Right ventricle myocardium superior (tissue), 1 donor: ENCODE measurements around the gene SSBP2. TPM values are rescaled to one million over a fixed set of nuclear protein-coding genes. Genes with fewer than 3 reads are reported as not detected.

ENCODE experiments used
- ATAC-seq: fragments of 200-7000 bp; cut with Tn5 transposase; one replicate; pipeline ENCODE4 v1.9.1; 2020; ENCODE audit warnings: mild to moderate bottlenecking; ENCODE audit not compliant: poor library complexity
- DNase-seq: peaks from one replicate; pipeline ENCODE4 v3.0.0-alpha.2; 2020
- intact Hi-C: fragments of 100-400 bp; cut with DNase I; formaldehyde crosslinking; loops from one replicate; pipeline ENCODE4 v1.11.2; 2022
- long read RNA-seq: library from polyadenylated mRNA; unstranded; transcript quantifications from one replicate; pipeline ENCODE4 v2.0.0, GENCODE V29; 2021
- total RNA-seq: library from RNA; stranded (reverse); fragmentation: NEBNext Ultra II Directional; extraction: Animal tissue kit (Norgen Biotek cat#: 25700); gene quantifications from one replicate; pipeline ENCODE4 v1.2.1, GENCODE V29; 2021
- donor health status: DM: no; HTN: yes; CAD: no; lungs with severe emphysema.

SSBP2 gene
- 46.9 TPM for total RNA-seq
- long read RNA-seq, full-length matches to known transcripts: 52 of 60 reads
- long read RNA-seq, partial matches to known transcripts: 2 of 60 reads
- long read RNA-seq, other reads (novel, unspliced or antisense): 6 of 60 reads

- DNase-seq (peak; percentile 100), ATAC-seq (peak; percentile 95)
- intact Hi-C loops: loop anchor here (1.0 to 10.0 kb wide), 2 partner anchors 100 to 224 kb away; partner anchors contain the start of gene ATG10
Observed at GRCh38 chr5:81751009-81751835, at the start of gene SSBP2. Gene SSBP2, minus strand, starts transcription at chr5:81751097. Its CDS starts 55 bp downstream, at chr5:81751042.

- intact Hi-C loops: no loop called here
- DNase-seq: no peak
- ATAC-seq: no peak
Observed at GRCh38 chr5:81795666-81796065, 44.8 kb upstream of the SSBP2 start.

- DNase-seq (no peak), ATAC-seq (peak; percentile 55)
- intact Hi-C loops: no loop called here
Observed at GRCh38 chr5:81794226-81794625, 43.3 kb upstream of the SSBP2 start.

DNA sequence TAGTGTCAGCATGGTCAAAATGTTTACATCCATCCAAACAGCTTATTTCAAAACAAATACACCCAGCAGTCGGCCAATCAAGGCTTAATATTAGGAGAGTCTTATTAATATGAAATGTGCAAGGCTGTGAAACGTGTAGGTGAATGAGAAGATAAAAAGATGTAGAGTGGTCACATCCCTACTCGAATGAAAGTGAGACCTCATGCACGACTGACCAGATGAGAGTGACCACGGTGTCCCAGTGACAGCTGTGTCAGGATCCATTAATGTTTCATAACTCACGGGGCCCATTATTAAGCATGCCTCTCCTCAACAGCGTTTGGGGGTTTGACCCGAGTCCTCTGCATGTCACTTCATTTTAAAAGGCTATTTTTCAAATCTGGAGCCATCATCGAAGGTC, 39.4 kb upstream of the SSBP2 start:
- ATAC-seq: no peak
- intact Hi-C loops: no loop called here

DNA sequence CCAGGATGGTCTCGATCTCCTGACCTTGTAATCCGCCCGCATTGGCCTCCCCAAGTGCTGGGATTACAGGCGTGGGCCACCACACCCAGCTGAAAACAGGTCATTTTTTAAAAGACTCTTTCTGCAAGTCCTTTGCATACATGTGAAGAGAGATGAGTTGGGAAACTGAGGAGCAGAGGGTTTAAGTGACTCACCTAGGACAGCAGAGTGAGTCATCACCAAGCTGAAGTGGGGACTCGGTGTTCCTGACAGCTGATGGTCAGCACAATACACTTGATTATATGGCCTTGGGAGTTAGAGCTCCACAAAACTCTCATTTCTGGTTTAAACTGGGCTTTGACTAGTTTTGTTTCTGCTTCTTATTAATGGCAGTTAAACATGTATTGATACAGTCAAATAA, 38.1 kb upstream of the SSBP2 start:
- DNase-seq: no peak
- intact Hi-C loops: loop anchor here (5.0 kb wide), 1 partner anchor 58 kb away; no protein-coding TSS in a partner anchor
- ATAC-seq: no peak

More for the DNA sequence above, 39.4 kb upstream of the SSBP2 start:
- no peak for DNase-seq

- ATAC-seq: no peak
- intact Hi-C loops: loop anchor here (5.0 kb wide), 1 partner anchor 59 kb away; no protein-coding TSS in a partner anchor
- DNase-seq: no peak
Observed at GRCh38 chr5:81788329-81788728, 37.4 kb upstream of the SSBP2 start.

- intact Hi-C loops: loop anchor here (5.0 kb wide), 1 partner anchor 60 kb away; no protein-coding TSS in a partner anchor
- DNase-seq (no peak), ATAC-seq (peak; percentile 76)
Observed at GRCh38 chr5:81787474-81788242, 36.8 kb upstream of the SSBP2 start.

- DNase-seq (no peak), ATAC-seq (peak; percentile 21)
- intact Hi-C loops: loop anchor here (5.0 kb wide), 1 partner anchor 60 kb away; no protein-coding TSS in a partner anchor
Observed at GRCh38 chr5:81786991-81787390, 36.1 kb upstream of the SSBP2 start.

DNA sequence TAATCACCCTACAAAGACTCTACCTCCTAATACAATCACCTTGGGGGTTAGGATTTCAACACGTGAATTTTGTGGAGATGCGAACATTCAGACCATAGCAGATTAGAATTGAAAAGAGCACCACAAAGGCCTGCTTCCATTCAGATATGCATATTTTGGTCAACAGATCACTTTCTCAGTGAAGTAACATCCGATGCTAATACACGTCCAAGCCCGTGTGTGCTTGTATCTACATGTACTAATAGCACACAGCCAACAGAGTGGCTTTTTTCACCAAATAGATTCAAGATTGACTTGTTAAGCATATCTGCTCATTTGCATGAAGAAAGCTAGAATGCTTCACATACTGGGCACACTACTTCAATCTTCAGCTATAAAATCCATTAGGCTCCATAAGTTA, 35.6 kb upstream of the SSBP2 start:
- no peak for ATAC-seq
- DNase-seq: no peak
- intact Hi-C loops: loop anchor here (5.0 kb wide), 1 partner anchor 61 kb away; no protein-coding TSS in a partner anchor

DNA sequence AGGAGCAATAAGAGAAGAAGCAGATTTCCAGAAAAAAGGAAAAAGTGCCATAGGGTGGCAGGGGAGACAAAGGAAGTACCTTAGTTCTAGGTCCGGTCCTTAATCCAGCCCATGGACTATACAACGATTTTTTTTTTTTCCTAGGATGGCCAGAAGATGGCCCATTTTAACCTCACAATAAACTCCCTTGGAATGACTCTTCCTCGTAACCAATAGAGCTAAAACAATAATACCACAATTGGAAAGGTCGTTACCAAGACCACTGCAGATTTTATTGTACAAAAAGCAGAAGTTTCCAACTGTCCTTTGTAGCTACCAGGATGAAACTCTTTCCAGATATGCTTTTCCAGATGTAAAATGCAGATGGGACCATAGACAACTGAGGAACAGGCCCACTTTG, 34.4 kb upstream of the SSBP2 start:
- DNase-seq (no peak), ATAC-seq (no peak)
- intact Hi-C loops: loop anchor here (5.0 kb wide), 1 partner anchor 62 kb away; no protein-coding TSS in a partner anchor

- ATAC-seq: no peak
- no peak for DNase-seq
- intact Hi-C loops: no loop called here
Observed at GRCh38 chr5:81783401-81783800, 32.5 kb upstream of the SSBP2 start.

GRCh38 chr5:81782811-81783210, 31.9 kb upstream of the SSBP2 start:
- ATAC-seq (no peak), DNase-seq (no peak)
- intact Hi-C loops: no loop called here

DNA sequence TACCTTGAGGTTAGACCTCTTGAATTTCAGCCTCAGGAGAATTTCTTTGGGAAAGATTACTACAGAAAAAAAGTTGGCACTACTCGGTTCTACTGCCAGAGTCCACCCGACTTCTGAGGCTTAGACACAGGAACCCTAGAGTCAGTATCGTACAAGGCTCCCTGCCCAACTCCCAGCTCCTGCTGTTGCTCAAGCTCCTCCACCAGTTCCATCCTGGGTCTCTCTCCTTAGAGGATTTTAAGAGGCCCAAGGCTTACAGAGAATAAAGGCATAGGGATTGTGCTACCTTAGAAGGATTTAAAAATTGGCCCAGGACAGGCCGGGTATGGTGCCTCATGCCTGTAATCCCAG, 29.0 kb upstream of the SSBP2 start:
- intact Hi-C loops: no loop called here
- DNase-seq: no peak
- no peak for ATAC-seq

GRCh38 chr5:81779125-81779915, 28.4 kb upstream of the SSBP2 start:
- intact Hi-C loops: no loop called here
- peak; percentile 83 for DNase-seq
- ATAC-seq: peak; percentile 85

DNA sequence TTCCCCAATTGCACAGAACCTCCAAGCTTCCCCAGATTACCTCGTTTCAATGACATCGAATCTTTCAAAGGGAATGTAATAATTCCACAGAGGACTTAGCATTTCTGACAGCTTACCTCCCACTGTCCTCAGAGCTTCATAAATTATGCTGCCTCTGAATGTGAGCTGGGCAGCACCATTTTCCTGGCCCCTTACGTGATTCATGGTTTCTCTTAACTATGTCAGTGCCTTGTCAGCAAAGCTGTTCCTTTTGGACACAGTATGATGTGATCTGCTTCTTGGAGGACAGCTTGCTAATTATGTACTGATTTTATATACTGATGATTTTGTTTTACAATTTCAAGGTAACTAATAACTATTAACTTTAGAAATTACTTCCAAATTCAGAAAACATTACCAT, 27.7 kb upstream of the SSBP2 start:
- ATAC-seq (peak; percentile 52), DNase-seq (no peak)
- intact Hi-C loops: no loop called here

- DNase-seq (no peak), ATAC-seq (no peak)
- intact Hi-C loops: no loop called here
Observed at GRCh38 chr5:81776258-81776657, 25.4 kb upstream of the SSBP2 start.

- DNase-seq (no peak), ATAC-seq (no peak)
- intact Hi-C loops: no loop called here
Observed at GRCh38 chr5:81774374-81774773, 23.5 kb upstream of the SSBP2 start.

- DNase-seq: no peak
- intact Hi-C loops: no loop called here
- no peak for ATAC-seq
Observed at GRCh38 chr5:81773574-81773973, 22.7 kb upstream of the SSBP2 start.

DNA sequence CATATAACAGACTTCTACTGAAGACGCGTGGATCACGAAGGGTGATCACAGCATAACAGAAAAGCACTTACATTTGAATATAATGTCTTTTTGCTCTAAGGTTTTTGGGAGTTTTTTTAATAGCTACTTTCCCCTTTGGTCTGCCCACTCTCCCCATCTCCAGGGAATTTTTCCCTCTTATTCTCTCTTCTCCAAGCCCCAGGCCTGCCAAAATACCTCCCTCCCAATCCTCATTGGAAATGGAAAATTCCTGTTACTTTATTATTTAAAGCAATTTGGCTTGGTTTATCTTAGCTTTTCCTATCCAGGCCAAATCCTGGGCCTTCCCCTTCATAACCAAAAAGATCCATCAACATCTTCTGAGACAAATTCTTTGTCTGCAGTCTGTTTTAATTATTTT, 22.3 kb upstream of the SSBP2 start:
- DNase-seq (no peak), ATAC-seq (peak; percentile 22)
- intact Hi-C loops: no loop called here
